ENCODE data around the gene VCPKMT.
A peak's percentile ranks its signal among the peaks of the same experiment; 100 is the strongest.

VCPKMT gene

DNA sequence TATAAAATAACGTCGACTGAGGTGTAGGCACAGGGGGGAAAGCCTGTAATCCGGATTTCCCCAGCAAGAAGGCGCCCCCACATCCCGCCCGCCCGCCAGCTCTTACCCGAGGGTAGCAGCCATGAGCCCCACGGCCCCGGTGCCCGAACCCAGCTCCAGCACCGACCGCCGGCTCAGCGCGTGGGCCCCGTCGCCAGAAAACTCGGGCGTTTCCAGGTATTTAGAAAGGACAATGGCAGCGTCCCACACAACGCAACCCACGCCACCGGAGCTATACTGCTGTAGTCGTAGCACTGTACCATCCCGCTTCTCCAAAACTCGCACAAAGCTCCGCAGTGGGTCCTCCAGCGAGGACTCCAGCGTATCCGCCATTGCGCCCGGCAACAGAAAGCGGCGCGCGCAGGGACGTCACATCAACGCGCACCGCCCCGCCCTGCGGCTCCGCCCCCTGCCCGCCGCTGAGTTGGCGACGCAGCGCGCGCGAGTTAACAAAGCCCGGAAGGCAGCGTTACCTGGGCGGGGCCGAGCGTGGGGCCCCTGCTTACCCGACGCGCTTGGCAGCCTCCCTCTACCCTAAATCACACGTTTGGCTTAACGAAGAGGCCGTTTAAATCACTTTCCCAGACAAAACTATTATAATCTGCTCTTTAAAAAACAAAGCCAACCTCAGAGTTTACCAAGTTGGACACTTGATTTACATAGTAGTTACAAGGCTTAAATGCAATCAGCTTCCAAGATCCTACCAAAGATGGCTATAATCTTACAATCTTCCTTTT is at the start of gene VCPKMT:
Gene VCPKMT (minus strand): TSS at position 392 of the 776 bp plus-strand sequence. CDS start 20 bp downstream, at position 372.
- DNase-seq (ENCODE audit: insufficient read length, low spot score) (peak; percentile 82), FAIRE-seq (peak; percentile 98)

DNA sequence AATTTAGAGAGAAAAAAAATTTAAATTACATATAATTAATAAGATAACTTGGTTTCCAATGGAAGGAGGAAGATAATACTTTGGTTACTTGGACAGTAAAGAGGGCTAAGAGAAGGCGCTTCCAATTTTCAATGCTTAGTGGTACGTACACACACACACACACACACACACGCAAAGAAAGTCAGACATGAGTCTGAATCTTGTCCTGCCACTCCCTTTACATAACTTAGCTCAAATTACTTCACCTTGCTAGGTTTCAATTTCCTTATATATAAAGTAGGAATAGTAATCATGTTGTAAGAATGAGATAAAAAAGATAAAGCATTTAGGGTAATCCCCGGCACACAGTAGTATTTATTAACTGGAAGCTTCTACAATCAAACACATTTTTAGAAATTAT is 39.7 kb upstream of the VCPKMT start:
- no peak for FAIRE-seq
- DNase-seq (ENCODE audit: insufficient read length, low spot score): no peak

DNA sequence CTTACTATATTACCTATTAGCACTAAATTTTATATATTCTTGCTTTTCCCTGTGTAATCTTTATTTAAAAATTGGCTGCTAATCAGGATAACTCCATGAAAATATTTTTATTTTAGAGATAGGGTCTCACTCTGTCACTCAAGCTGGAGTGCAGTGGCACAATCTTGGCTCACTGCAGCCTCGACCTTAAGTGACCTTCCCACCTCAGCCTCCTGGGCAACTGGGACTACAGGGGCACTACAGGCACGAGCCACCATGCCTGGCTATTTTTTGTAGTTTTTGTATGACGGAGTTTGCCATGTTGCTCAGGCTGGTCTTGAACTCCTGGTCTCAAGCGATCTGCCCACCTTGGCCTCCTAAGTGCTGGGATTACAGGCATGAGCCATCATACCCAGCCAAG is 32.4 kb upstream of the VCPKMT start:
- FAIRE-seq: no peak

DNA sequence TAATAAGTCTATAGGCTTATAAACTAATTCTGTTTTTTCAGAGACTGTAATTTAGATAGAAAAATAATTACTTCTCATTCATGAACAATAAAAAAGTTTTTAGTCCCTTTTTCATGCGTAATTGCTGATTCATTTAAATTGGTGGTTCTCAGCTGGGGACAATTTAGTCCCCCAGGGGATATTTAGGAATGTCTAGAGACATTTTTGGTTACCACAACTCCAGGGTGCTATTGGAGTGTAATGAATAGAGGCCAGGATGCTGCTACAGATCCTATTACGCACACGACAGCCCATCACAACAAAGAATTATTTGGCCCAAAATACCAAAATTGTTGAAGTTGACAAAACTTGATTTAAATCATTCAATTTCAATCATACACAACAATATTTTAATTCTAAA is 22.8 kb upstream of the VCPKMT start:
- DNase-seq (ENCODE audit: insufficient read length, low spot score) (no peak), FAIRE-seq (no peak)

More for the DNA sequence above, 32.4 kb upstream of the VCPKMT start:
- DNase-seq (ENCODE audit: insufficient read length, low spot score): no peak

DNA sequence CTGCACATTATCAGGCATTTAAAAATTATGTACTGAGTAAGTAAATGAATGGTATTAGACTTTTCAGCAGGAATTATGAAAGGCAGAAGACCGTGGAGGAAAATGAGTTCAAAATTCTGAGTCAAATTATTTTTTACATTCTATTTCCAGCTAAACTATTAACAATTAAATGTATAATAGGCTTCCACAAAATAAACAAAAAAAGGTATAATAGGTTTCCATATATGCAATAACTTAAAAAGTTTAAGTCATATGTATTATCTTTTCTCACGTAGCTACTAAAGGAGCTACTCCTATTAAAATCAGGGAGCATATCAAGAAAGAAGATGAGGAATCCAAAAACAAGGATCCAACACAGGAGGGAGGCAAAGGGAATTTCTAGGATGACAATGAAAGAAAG is 11.4 kb upstream of the VCPKMT start:
- FAIRE-seq: no peak
- DNase-seq (ENCODE audit: insufficient read length, low spot score): no peak

DNA sequence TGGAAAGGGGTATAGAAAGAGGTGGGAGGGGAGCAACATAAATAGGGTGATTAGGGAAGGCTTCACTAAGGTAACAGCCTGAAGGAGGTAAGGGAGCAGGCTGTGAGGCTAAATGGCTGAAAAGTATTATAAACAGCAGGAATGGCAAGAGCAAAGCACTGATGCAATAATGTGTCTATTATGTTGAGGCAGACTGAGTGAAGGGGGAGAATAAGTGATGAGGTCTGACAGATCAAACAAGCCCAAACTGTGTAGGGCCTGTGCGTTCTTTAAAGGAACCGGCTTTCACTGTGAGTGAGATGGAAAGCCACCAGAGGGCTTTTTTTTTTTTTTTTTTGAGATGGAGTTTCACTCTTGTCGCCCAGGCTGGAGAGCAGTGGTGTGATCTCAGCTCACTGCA is 6.7 kb upstream of the VCPKMT start:
- FAIRE-seq (no peak), DNase-seq (ENCODE audit: insufficient read length, low spot score) (no peak)

DNA sequence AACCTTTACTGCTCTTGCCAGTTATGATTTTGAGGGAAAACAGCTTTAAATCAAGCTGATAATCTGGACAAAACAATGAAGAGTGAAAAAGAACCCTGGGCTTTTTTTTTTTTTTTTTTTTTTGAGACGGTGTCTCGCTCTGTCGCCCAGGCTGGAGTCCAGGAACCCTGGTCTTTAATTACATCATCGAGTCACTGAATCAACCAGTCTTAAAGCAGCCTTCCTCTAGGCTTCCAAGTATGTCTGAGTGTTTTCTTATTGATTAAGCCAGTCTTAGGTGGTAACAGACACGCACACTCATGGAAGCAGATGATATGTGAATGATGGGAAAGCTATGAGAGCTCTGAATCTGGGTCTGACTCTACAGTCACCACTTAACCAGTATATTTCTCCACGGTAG is 5.9 kb upstream of the VCPKMT start:
- FAIRE-seq: no peak
- DNase-seq (ENCODE audit: insufficient read length, low spot score): no peak

DNA sequence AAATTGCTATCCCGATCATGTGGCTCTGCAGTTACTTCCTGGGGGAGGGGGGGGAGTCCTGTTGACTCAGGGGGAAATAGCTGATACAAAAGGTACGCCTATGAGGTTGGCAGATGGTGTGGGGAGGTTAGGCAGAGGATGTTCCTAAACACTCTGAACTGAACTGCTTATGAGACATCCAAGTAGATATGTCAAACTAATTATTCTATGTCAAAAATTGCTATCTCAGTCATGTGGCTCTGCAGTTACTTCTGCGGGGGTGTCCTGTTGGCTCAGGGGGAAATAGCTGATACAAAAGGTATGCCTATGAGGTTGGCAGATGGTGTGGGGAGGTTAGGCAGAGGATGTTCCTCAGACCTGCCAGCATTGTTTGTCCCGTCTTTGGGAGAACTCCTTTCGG is 5.1 kb upstream of the VCPKMT start:
- FAIRE-seq (no peak), DNase-seq (ENCODE audit: insufficient read length, low spot score) (no peak)

DNA sequence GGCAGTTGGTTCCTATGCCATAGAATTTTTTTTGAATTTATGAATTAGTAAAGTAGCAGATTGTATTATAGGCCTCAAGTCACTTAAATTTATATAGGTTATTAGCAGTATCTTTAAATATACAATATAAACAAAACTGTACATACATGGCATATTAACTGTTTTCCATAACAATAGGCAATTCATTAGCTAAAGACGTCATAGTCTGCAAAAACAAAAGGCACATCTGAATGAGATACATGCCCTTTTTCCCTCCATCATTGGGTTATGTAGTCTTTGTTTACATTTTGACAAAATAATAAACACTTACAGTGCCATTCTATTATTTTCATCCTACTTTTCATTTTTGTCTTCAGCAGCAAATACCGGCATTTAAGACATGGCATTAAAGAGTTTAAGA is 1.1 kb upstream of the VCPKMT start:
- DNase-seq (ENCODE audit: insufficient read length, low spot score) (no peak), FAIRE-seq (no peak)

DNA sequence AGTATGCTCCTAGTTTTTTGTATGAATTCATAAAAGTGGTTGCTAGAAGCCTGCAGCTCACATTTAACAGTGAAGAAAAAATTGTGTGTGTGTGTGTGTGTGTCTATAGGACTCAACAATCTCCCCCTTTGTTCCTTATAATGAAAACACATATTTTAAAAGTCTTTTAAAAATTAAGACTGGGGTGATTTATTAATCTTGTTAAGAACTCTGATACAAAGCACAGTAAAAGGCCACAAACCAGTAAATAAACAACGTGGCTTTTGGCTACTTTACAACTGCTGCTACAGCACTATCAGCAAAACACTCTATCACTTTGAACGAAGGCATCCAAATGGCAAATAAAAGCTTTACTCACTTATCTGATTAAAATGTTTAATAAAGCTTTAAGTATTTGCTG is 594 bp upstream of the VCPKMT start:
- no peak for DNase-seq (ENCODE audit: insufficient read length, low spot score)
- no peak for FAIRE-seq

DNA sequence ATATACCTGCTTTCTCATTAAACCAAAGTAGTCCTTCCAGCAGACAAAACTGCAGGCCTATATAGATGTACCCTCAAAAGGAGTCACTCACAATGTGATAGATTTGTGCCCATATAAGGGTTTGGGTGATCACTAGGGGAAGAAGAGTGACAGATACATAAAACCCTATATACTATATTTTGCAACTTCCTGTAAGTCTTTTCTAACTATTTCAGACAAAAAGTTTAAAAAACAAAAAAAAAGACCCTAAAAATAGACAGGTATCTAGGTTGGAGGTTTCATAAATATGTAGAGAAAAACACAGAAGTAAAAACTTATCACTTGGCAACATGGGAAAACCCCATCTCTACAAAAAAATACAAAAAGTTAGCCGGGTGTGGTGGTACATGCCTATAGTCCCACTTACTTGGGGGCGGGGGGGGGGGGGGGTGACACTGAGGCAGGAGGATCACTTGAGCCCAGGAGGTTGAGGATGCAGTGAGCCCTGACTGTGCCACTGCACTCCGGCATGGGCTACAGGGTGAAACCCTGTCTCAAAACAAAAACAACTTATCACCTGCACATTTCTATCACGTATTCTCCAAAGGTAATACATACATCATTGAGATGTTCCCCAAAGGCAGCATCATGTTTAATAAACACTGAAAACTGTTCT is 2.9 kb downstream of the VCPKMT start:
- no peak for DNase-seq (ENCODE audit: insufficient read length, low spot score)

DNA sequence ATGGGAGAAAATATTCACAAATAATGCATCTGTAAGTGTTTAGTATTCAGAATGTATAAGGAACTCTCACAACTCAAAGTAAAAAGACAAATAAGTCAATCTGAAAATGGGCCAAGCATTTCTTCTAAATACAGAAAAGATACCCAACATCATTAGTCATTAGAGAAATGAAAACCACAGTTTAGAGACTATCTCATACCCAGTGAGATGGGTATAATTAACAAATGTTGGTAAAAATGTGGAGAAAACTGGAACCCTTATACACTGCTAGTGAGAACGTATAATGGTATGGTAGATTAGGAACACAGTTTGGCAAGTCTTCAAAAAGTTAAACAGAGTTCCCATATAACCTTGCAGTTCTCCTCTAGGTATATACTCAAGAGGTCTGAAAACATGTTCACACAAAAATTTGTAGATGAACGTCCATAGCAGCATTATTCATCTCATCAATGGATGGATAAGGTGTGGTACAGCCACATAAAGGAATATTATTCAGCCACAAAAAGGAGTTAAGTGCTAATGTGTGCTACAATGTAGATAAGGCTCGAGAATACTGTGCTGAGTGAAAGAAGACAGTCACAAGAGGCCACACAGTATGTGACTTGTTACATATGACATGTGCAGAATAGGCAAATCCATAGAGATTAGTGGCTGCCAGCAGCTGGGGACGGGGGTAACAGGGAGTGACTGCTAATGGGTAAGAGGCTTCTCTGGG is 5.9 kb downstream of the VCPKMT start:
- FAIRE-seq (no peak), DNase-seq (ENCODE audit: insufficient read length, low spot score) (no peak)

More for the DNA sequence above, 2.9 kb downstream of the VCPKMT start:
- no peak for FAIRE-seq

DNA sequence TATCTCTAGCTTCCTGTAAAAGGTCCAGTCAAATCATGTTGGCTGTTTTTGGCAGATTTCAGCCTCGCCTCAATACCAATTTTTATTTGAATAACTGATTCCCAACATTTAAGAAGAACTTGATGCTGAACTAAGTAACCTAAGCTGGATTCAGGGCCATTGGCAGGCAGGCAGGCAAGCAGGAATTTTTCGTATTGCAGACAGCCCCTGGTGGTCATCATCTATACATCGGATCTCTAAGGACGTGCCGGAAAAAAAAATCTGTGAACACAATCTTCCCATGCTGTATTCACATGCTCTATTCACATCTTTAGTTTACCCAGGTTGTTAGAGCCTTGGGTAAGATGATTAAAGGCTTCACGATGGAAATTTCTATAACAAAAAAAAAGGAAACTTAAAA is 7.0 kb downstream of the VCPKMT start:
- no peak for DNase-seq (ENCODE audit: insufficient read length, low spot score)
- FAIRE-seq: no peak

DNA sequence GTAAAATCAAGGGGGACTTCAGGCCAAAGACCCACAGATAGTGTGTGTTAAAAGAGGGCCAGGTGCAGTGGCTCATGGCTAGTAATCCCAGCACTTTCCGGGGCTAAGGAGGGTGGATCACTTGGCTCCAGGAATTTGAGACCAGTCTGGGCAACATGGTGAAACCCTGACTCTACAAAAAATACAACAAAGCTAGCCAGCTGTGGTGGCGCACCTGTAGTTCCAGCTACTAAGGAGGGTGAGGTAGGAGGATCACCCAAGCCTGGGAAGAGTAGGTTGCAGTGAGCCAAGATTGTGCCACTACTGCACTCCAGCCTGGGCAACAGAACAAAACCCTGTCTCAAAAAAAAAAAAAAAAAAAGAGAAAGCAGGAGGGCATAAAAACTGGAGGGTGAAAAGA is 8.5 kb downstream of the VCPKMT start:
- no peak for DNase-seq (ENCODE audit: insufficient read length, low spot score)
- no peak for FAIRE-seq

DNA sequence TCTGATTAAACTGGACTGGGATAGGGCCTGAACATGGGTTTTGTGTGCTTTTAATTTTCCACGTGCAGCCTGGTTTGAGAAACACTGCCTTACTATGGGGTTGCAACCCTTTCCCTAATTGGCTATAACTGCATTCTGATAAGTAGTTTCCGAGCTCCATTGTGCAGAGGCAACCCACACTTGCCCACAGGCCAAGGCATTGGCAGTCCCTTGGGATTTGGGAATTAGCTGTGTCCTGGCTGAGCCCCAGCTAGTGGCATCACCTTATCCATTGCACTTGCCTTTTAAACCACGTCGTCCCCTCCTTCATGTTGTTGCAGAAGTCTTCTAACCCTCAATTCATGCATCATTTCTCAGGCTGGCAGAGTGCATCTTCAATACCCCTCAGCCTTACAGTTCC is 10.2 kb downstream of the VCPKMT start:
- DNase-seq (ENCODE audit: insufficient read length, low spot score) (no peak), FAIRE-seq (no peak)

DNA sequence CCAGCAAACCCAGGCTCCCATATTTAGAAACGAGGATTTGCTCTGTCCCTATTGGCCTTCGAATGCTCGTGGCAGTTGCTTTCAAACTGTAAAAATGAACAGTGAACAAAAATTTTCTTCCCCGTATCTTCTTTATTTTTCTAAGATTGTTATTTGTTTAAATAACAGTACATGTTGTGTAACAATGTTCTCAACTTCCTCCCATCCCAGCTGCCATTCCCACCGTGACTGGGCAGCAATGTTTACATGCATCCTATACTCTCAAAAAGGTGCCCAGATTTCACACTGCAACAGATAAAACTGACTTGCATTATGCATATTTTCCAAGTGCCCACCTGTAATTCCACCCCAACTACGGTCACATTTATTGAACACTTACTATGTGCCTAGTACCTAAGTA is 12.8 kb downstream of the VCPKMT start:
- DNase-seq (ENCODE audit: insufficient read length, low spot score) (no peak), FAIRE-seq (no peak)

DNA sequence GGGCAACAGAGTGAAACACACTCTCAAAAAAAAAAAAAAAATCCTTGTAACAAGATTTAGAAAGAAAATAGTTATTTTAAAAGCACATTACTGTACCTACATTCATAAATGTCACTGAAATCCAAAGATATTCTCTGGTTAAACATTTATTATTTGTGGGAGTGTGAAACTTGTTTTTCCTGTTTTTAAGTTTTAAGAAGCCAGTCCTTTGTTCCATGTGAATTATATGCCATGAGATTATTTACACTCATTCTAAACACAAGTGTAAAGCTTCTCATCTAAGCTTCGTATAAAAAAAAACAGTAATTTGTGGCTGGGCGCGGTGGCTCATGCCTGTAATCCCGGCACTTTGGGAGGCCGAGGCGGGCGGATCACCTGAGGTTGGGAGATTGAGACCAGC is 15.0 kb downstream of the VCPKMT start:
- DNase-seq (ENCODE audit: insufficient read length, low spot score) (no peak), FAIRE-seq (no peak)

DNA sequence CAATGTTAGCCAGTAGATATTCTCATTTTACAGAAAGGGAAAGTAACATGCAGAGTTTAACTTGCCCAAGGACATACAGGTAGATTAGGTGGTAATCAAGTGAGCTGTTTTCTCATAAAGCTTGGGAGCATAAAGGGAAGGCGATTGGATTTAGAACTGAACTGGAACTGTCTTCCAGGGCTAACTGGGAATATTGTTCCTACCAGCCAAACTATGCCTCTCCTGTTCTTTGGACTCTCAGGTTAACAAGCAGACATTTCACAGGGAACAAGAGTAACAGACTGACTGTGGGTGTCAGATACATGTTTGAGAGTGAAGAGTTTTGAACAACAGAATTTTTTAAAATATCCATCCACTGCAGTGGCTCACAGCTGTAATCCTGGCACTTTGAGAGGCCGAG is 15.6 kb downstream of the VCPKMT start:
- DNase-seq (ENCODE audit: insufficient read length, low spot score): no peak

DNA sequence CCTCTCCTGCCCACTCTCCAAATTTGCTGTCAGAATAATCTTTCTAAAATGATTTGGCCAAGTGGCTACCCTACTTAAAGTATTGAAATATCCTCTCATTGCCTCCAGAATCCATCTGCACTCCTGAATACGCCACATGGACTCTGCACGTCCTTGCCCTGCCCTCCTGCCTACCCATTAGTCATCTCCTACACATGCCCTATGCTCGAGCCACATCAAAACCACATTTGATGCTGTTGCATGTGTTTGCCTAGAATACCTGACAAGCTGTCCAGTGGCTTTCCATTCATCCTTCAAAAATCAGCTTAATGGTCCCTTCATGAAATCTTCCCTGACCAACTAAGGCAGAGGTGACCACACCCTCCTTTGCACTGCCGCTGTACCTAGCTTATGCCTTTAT is 17.0 kb downstream of the VCPKMT start:
- DNase-seq (ENCODE audit: insufficient read length, low spot score) (no peak), FAIRE-seq (no peak)

More for the DNA sequence above, 15.6 kb downstream of the VCPKMT start:
- FAIRE-seq: no peak

DNA sequence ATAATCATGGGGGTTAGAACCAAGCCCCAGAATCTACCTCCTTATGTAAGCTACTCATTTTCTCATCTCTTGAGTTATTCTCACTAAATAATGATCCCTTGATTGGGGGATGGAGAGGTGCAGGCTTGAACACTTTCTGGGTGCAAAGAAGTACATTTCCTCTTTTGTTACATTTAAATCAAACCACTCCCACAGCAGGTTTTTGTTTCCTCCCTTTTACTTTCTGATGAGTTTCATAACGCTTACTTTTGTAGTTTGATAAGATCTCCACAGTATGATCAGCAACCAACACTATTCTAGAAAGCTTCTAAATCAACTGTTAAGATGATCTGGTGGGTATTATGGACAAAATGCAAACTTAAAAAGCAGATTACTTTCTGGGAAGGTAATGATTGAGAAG is 20.5 kb downstream of the VCPKMT start:
- FAIRE-seq: no peak
- DNase-seq (ENCODE audit: insufficient read length, low spot score): no peak

DNA sequence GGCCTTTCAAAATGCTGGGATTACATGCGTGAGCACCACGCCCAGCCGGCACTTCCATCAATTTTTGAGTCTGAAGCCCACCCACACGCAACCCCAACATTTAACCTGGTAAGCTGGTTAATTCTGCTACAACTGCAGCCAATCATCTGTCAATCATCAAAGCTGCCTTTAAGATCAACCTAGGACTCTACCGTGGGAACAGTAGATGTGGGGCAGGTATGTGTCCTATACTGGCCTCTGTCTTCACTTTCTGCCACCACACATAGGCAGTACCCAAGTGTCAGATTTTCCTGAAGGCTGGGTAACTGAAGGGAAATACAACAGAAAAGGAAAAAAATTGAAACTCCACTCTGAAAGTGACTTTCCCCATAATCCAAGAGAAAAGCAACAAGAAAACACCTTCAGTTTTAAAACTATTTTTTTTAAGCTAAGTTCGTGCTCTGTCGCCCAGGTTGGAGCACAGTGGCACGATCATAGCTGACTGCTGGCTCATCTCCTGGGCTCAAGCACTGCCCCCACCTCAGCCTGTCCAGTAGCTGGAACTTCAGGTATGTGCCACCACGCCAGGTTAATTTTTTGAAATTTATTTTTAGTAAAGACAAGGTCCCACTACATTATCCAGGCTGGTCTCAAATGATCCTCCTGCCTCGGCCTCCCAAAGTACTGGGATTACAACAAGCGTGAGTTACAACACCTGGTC is 22.2 kb downstream of the VCPKMT start:
- DNase-seq (ENCODE audit: insufficient read length, low spot score): no peak
- FAIRE-seq: no peak

All from HTR-8/SVneo (cell line).